B cell (primary cell): ENCODE measurements around the gene FHIT. TPM values are rescaled to one million over a fixed set of nuclear protein-coding genes. Genes with fewer than 3 reads are reported as not detected.

Experiments used
- ATAC-seq: fragments of 200-7000 bp; cut with Tn5 transposase; one replicate; pipeline ENCODE4 v1.10.0; 2021; ENCODE audit warnings: low read depth, mild to moderate bottlenecking, moderate number of reproducible peaks, moderate library complexity
- CTCF ChIA-PET: fragments of 350-600 bp; sonication (Branson Sonifier 250); formaldehyde crosslinking; loops from one replicate; lab custom pipeline; 2021; ENCODE audit warnings: antibody characterized with exemption, inconsistent platforms; lab: Charles Lee
- POLR2A ChIA-PET: fragments of 350-600 bp; sonication (Branson Sonifier 250); formaldehyde crosslinking; loops from one replicate; lab custom pipeline; 2021; ENCODE audit warnings: antibody characterized with exemption; lab: Charles Lee
- DNase-seq: peaks from one replicate; pipeline ENCODE4 v3.0.0; 2013
- H2AFZ ChIP-seq: 2 replicates; pipeline ENCODE4 v1.6.1; 2012; ENCODE audit warnings: mild to moderate bottlenecking, low read depth, low read length; ENCODE audit not compliant: insufficient read depth, poor library complexity, severe bottlenecking
- H3K27ac ChIP-seq, 2 donors: 1 replicate in 1 of 2; 2 replicates in 1 of 2; pipeline ENCODE4 v1.5.1; 2012 to 2013; ENCODE audit warnings: low read length in 2 of 2, mild to moderate bottlenecking in 2 of 2, moderate library complexity in 1 of 2
- H3K27me3 ChIP-seq, 4 experiments: fragments of 200-600 bp in 1 of 4; sonication (generic) in 1 of 4; replicated peaks in 1 of 4; 1 replicate in 2 of 4; 2 replicates in 2 of 4; pipeline versions ENCODE4 v1.6.1 to v1.7.0; 2013 to 2016; ENCODE audit warnings: low read length in 3 of 4, mild to moderate bottlenecking in 2 of 4, mixed read lengths in 1 of 4, moderate library complexity in 1 of 4; ENCODE audit not compliant: insufficient read depth in 4 of 4, control insufficient read depth in 3 of 4; ENCODE audit errors: control extremely low read depth in 1 of 4
- H3K36me3 ChIP-seq, 2 experiments: replicated peaks in 1 of 2; 1 replicate in 1 of 2; 2 replicates in 1 of 2; pipeline versions ENCODE4 v1.6.1 to v1.7.1; 2013; ENCODE audit warnings: low read length in 1 of 2; ENCODE audit not compliant: insufficient read depth in 2 of 2, control insufficient read depth in 1 of 2; ENCODE audit errors: control extremely low read depth in 1 of 2, extremely low read depth in 1 of 2
- H3K4me1 ChIP-seq, 2 donors: fragments of 200-600 bp in 1 of 2; sonication (generic) in 1 of 2; 1 replicate in 1 of 2; 2 replicates in 1 of 2; pipeline versions ENCODE4 v1.5.1 to v1.6.1; 2013 to 2017; ENCODE audit warnings: low read length in 2 of 2; ENCODE audit not compliant: control insufficient read depth in 2 of 2, insufficient read depth in 2 of 2
- H3K4me2 ChIP-seq: replicated peaks from 2 replicates; pipeline ENCODE3; 2012; ENCODE audit warnings: mild to moderate bottlenecking, low read depth, low read length; ENCODE audit not compliant: poor library complexity, severe bottlenecking
- H3K4me3 ChIP-seq, 5 experiments: fragments of 200-600 bp in 1 of 5; sonication (generic) in 1 of 5; 1 replicate in 3 of 5; 2 replicates in 2 of 5; pipeline versions ENCODE4 v1.5.1 to v1.7.0; 2011 to 2016; ENCODE audit warnings: low read length in 4 of 5, mild to moderate bottlenecking in 4 of 5, low read depth in 2 of 5, control low read depth in 1 of 5, moderate library complexity in 1 of 5; ENCODE audit not compliant: insufficient read depth in 1 of 5; ENCODE audit errors: control extremely low read depth in 1 of 5, extremely low read depth in 1 of 5
- H3K79me2 ChIP-seq: fragments of 200-600 bp; sonication (generic); one replicate; pipeline ENCODE4 v1.6.0; 2016; ENCODE audit warnings: low read length; ENCODE audit not compliant: control insufficient read depth, insufficient read depth
- H3K9ac ChIP-seq: fragments of 200-600 bp; sonication (generic); 2 replicates; pipeline ENCODE4 v1.6.1; 2017; ENCODE audit warnings: mild to moderate bottlenecking, low read length, moderate library complexity
- H3K9me3 ChIP-seq, 3 donors: one replicate each; pipeline versions ENCODE4 v1.6.1 to v1.7.1; 2013; ENCODE audit warnings: low read length in 2 of 3; ENCODE audit not compliant: control insufficient read depth in 2 of 3, insufficient read depth in 1 of 3; ENCODE audit errors: control extremely low read depth in 1 of 3
- H4K20me1 ChIP-seq: 2 replicates; pipeline ENCODE4 v1.6.0; 2012; ENCODE audit warnings: mild to moderate bottlenecking, low read length; ENCODE audit not compliant: insufficient read depth, control insufficient read depth, poor library complexity, severe bottlenecking
- H3K27ac Mint-ChIP-seq: one replicate; pipeline ENCODE4 v1.8.0; 2021; ENCODE audit warnings: mixed read lengths
- H3K27me3 Mint-ChIP-seq: one replicate; pipeline ENCODE4 v1.8.0; 2021; ENCODE audit warnings: mixed read lengths
- H3K4me1 Mint-ChIP-seq: one replicate; pipeline ENCODE4 v1.8.0; 2021; ENCODE audit warnings: mixed read lengths
- H3K4me3 Mint-ChIP-seq: one replicate; pipeline ENCODE4 v1.8.0; 2021; ENCODE audit warnings: mixed read lengths
- H3K9me3 Mint-ChIP-seq: one replicate; pipeline ENCODE4 v1.8.0; 2022; ENCODE audit warnings: mixed read lengths; ENCODE audit not compliant: insufficient read depth
- EZH2 ChIP-seq: IDR thresholded peaks from 2 replicates; pipeline ENCODE4 v1.6.1; 2012; ENCODE audit warnings: borderline replicate concordance, low read depth, mild to moderate bottlenecking, moderate library complexity, low read length; ENCODE audit not compliant: insufficient read depth, poor library complexity, severe bottlenecking
- WGBS: methylation state at CpG from one replicate; pipeline ENCODE4 v1.1.5; 2013; ENCODE audit warnings: missing lambda C conversion rate; ENCODE audit not compliant: insufficient coverage; 5-methylcytosine and 5-hydroxymethylcytosine counted together
- intact Hi-C: fragments of 100-400 bp; cut with micrococcal nuclease; formaldehyde crosslinking; loops from one replicate; pipeline ENCODE4 v1.10.0; 2022
- polyA plus RNA-seq: library from polyadenylated mRNA; depleted of rRNA; stranded (reverse); fragments of >200 nt; gene quantifications from 2 replicates; pipeline ENCODE4 v1.2.3, GENCODE V29; 2012
- total RNA-seq, 2 donors: library from RNA; stranded (reverse); fragments of 120-200 nt in 1 of 2; gene quantifications; 1 replicate in 1 of 2; 2 replicates in 1 of 2; pipeline versions ENCODE4 v1.2.3 to v1.2.4, GENCODE V29; 2013 to 2022
- TF ChIP-seq, protein P1 (sequence below): fragments of 200-600 bp; IDR thresholded peaks from one replicate; pipeline ENCODE4 v1.8.0; 2022; ENCODE audit warnings: antibody characterized with exemption, mild to moderate bottlenecking

Gene FHIT
- total and polyA plus RNA-seq, 2 donors (not counting 1 experiment from before 2014, with no cell fraction given): 1.7 to 7.8 TPM

GRCh38 chr3:59750391-59750790 is 1500.9 kb downstream of the FHIT start:
- TF ChIP-seq, protein P1, sequence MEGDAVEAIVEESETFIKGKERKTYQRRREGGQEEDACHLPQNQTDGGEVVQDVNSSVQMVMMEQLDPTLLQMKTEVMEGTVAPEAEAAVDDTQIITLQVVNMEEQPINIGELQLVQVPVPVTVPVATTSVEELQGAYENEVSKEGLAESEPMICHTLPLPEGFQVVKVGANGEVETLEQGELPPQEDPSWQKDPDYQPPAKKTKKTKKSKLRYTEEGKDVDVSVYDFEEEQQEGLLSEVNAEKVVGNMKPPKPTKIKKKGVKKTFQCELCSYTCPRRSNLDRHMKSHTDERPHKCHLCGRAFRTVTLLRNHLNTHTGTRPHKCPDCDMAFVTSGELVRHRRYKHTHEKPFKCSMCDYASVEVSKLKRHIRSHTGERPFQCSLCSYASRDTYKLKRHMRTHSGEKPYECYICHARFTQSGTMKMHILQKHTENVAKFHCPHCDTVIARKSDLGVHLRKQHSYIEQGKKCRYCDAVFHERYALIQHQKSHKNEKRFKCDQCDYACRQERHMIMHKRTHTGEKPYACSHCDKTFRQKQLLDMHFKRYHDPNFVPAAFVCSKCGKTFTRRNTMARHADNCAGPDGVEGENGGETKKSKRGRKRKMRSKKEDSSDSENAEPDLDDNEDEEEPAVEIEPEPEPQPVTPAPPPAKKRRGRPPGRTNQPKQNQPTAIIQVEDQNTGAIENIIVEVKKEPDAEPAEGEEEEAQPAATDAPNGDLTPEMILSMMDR: no peak
- no peak for TF ChIP-seq EZH2
- Mint-ChIP-seq H3K4me1 (no peaks in the 10 kb centered on the region), H3K4me3 (no peak overlapping the region), H3K27me3 (no peaks in the 10 kb centered on the region), H3K27ac (no peak overlapping the region), H3K9me3 (no peaks in the 10 kb centered on the region)
- DNase-seq (no peak), ATAC-seq (no peak)
- no CpG with 5 or more reads among the region's 1 CpG for WGBS
- Histone ChIP-seq H3K27ac (no peak overlapping the region), H3K9ac (no peak overlapping the region), H3K36me3 (no peaks in the 10 kb centered on the region), H3K9me3 (peaks cover 0 to 2% (median 0%) of the 10 kb centered on the region in 3 donors), H3K4me3 (no peak overlapping the region), H3K4me1 (no peaks in the 10 kb centered on the region), H2AFZ (no peak overlapping the region), H3K27me3 (no peaks in the 10 kb centered on the region), H4K20me1 (no peaks in the 10 kb centered on the region), H3K79me2 (no peaks in the 10 kb centered on the region), H3K4me2 (no peak overlapping the region)
- ChIA-PET CTCF (no interaction called here), POLR2A (no interaction called here)
- intact Hi-C loops: no loop called here

DNA sequence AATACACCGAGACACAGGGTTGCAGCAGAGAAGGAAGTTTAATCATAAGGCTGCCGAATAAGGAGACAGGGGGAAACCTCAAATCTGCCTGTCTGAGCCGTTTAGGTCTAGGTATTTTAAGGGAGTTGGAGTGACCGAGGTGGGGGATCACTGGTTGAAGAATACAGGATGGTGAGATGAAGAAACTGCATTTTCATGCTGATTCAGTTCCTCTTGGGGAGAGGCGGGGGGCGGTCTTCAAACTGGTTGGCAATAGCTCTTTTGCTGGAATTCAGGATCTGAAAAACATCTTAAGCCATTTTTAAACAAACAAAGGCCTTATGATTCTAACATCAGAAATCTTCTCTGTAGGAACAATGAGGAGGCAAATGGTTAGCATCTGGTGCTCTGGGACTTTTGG is 1502.0 kb downstream of the FHIT start:
- Histone ChIP-seq H4K20me1 (no peaks in the 10 kb centered on the region), H3K9me3 (peaks cover 0 to 2% (median 0%) of the 10 kb centered on the region in 3 donors), H3K27me3 (no peaks in the 10 kb centered on the region), H3K36me3 (no peaks in the 10 kb centered on the region), H3K4me1 (no peaks in the 10 kb centered on the region), H3K27ac (no peak overlapping the region), H3K79me2 (no peaks in the 10 kb centered on the region), H2AFZ (no peak overlapping the region), H3K9ac (no peak overlapping the region), H3K4me2 (no peak overlapping the region), H3K4me3 (no peak overlapping the region)
- Mint-ChIP-seq H3K9me3 (no peaks in the 10 kb centered on the region), H3K27me3 (no peaks in the 10 kb centered on the region), H3K4me3 (no peak overlapping the region), H3K4me1 (no peaks in the 10 kb centered on the region), H3K27ac (no peak overlapping the region)
- 47% methylated on average over 4 of the region's 6 CpGs for WGBS
- DNase-seq (no peak), ATAC-seq (no peak)
- intact Hi-C loops: no loop called here
- ChIA-PET CTCF (no interaction called here), POLR2A (no interaction called here)
- no peak for TF ChIP-seq EZH2
- TF ChIP-seq, protein P1: no peak
